GM12873 (cell line): ENCODE results near the gene ATF7.

Experiments used
- TF ChIP-seq, protein P1 (sequence below): IDR thresholded peaks from 2 replicates; pipeline ENCODE4 v1.5.1; 2012; ENCODE audit warnings: low read depth, mild to moderate bottlenecking, moderate library complexity, low read length, control low read depth; ENCODE audit not compliant: insufficient read depth; ENCODE audit errors: missing control alignments

ATF7 gene

DNA sequence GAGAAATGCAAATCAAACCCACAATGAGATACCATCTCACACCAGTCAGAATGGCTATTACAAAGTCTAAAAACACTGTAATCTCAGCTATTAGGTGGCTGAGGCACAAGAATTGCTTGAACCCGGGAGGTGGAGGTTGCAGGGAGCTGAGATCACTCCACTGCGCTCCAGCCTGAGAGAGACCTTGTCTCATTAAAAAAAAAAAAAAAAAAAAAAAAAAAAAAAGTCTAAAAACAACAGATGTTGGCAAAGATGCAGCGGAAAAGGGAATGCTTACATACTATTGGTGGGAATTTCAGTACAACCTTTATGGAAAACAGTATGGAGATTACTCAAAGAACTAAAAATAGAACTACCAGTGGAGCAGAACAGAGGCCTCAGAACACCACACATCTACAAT is 19.0 kb upstream of the ATF7 start:
- TF ChIP-seq, protein P1, sequence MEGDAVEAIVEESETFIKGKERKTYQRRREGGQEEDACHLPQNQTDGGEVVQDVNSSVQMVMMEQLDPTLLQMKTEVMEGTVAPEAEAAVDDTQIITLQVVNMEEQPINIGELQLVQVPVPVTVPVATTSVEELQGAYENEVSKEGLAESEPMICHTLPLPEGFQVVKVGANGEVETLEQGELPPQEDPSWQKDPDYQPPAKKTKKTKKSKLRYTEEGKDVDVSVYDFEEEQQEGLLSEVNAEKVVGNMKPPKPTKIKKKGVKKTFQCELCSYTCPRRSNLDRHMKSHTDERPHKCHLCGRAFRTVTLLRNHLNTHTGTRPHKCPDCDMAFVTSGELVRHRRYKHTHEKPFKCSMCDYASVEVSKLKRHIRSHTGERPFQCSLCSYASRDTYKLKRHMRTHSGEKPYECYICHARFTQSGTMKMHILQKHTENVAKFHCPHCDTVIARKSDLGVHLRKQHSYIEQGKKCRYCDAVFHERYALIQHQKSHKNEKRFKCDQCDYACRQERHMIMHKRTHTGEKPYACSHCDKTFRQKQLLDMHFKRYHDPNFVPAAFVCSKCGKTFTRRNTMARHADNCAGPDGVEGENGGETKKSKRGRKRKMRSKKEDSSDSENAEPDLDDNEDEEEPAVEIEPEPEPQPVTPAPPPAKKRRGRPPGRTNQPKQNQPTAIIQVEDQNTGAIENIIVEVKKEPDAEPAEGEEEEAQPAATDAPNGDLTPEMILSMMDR: no peak

DNA sequence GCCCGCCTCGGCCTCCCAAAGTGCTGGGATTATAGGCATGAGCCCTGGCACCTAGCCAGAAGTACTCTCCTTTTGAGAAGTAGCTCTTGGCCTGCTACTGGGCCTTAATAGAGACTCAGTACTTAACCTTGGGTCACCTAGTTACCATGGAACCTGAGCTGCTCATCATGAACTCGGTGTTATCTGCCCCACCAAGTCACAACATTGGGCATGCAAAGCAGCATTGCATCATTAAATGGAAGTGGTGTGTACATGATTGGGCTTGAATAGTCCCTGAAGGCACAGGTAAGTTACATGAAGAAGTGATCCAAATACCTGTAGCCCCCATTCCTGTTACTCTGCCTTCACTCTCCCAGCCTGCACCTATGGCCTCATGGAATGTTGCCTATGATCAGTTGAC is 18.0 kb upstream of the ATF7 start:
- TF ChIP-seq, protein P1: no peak

DNA sequence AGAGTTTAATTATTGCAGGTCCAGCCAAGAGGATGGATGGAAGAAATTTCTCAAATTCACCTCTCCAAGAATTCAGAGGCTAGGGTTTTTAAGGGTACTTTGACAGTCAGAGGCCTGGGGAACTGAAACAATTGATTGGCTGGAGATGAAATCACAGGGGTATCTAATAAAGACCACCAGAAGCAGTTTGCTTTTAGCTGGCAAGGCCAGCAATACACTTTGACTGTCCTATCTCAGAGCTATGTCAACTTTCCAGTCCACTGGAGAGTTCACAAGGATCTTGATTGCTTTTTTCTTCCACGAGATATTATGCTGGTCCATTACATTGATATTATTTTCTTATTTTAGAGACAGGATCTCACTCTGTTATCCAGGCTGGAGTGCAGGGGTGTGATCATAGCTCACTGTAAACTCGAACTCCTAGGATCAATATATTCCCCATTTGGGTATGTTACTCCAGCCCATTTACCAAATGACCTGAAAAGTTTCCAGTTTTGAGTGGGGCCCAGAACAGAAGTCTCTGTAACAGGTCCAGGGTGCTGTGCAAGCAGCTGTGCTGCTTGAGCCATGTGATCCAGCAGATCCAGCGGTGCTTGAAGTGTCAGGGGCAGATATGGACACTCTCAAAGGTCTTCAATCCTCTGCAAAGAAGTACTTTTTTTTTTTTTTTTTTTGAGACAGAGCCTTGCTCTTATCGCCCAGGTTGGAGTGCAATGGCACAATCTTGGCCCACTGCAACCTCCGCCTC is 17.2 kb upstream of the ATF7 start:
- TF ChIP-seq, protein P1: no peak

DNA sequence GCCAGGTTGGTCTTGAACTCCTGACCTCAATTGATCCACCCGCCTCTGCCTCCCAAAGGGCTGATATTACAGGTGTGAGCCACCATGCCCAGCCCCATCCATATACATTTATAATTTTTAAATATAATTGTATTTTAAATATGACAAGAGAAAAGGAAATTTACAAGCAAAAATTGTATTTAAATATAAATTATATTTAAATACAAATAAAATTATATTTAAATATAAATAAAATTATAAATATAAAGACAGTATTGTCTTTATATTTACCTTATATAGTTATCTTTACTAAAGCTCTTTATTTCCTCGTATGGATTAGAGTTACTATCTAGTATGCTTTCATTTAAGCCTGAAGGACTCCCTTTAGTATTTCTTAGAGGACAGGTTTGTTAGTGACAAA is 11.9 kb upstream of the ATF7 start:
- TF ChIP-seq, protein P1: no peak

DNA sequence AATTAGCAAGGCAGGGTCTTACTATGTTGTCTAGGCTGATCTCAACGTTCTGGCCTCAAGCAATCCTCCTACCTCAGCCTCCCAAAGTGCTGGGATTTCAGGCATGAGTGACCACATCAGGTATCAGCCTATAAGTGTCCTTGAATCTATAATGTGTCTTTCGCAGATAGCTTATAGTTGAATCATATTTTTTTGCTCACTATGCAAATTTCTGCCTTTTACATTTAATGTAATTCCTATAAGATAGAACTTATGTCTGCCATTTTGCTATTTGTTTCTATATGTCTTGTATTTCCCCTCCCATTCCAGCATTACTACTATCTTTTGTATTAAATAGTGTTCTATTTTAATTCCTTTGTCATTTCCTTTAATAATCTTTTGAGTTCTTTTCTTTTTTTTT is 10.5 kb upstream of the ATF7 start:
- TF ChIP-seq, protein P1: no peak

DNA sequence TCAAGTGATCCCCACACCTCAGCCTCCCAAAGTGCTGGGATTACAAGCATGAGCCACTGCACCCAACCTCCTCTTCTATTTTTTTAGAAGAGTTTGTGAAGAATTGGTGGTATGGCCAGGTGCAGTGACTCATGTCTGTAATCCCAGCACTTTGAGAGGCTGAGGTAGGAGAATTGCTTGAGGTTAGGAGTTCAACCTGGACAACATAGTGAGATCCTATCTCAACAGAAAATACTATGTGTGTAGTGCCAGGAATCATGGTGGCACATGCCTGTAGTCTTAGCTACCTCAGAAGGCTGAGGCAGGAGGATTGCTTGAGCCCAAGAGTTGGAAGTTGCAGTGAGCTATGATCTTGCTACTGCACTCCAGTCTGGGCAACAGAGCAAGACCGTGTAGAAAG is 5.5 kb upstream of the ATF7 start:
- TF ChIP-seq, protein P1: no peak

DNA sequence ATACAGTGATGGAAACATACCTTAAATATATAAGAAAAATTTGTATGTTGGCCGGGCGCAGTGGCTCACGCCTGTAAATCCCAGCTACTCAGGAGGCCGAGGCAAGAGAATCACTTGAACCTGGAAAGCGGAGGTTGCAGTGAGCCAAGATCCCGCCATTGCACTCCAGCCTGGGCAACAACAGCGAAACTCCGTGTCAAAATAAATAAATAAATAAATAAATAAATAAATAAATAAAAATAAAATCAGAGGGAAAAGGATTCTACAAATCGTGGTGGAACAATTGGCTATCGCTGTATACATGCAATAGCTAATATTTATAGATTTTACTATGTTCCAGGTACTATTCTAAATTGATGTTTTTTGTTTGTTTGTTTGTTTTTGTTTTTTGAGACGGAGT is 1.7 kb upstream of the ATF7 start:
- TF ChIP-seq, protein P1: no peak
